Measurements from ENCODE around the gene ADGRB2.

ADGRB2 gene

GRCh38 chr1:31761883-31762282 lies 2.3 kb downstream of the ADGRB2 start:
- no peak for DNase-seq

- DNase-seq: no peak
These were observed 3.4 kb downstream of the ADGRB2 start for GRCh38 chr1:31760471-31761470.

GRCh38 chr1:31759298-31760023 lies 4.7 kb downstream of the ADGRB2 start:
- DNase-seq: no peak

- no peak for DNase-seq
These were observed 5.3 kb downstream of the ADGRB2 start for GRCh38 chr1:31758823-31759222.

DNA sequence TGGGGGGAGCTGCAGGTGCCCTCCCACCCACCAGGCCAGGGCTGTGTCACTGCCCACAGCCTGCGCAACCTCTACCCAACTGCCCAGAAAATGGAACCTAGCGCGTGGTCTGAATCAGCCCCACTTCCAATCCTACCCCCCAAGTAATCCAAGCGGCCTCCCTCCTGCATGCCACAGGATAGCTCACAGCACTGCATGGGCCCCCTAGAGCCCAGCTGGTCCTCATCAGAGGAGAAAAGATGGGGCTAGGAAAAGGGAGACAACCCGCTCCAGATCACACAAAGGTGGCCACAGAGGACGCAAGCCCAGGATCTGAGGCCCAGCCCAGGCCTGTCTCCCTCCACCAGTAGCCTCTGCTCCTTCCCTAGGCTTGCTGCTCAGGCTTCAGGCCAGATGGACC lies 6.2 kb downstream of the ADGRB2 start:
- DNase-seq: no peak

DNA sequence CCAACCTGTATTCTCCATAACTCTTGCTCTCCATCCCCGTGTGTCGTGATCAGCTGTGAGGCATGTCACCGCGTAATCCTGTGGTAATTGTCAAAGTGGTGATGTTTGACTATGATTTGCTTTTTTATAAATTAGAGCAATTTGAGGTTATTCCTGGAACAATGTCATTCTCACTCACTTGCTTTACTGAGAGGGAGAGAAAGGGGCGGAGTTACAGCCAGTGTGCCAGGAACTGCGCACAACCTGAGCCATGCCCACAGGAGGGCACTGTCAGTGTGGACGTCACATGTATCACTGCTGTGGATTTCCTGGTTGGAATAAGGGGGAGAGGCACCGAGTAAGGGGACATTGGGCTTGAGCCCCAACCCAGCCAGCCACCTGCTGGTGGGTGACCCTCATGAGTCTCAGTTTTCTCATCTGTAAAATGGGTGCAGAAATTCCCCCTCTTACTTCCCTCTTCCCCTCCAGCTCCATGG lies 6.9 kb downstream of the ADGRB2 start:
- no peak for DNase-seq

DNA sequence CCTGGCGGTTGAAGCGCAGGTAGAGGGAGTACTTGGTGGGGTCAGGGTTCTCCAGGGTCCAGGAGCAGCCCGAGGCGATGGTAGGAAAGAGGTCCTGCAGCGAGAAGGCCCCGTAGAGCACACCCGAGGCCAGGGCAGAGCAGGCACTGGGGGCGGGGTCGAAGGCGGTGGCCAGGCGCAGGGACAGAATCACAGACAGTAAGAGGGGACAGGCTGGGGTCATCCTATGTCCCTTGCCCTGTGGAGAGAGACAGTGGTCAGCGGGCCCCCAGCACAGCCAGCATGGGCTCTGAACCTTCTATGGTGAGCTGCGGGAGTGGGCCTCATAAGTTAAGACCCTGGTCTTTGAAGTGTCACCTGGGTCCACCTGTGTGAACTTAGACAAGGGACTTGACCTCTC lies 7.6 kb downstream of the ADGRB2 start:
- no peak for DNase-seq

GRCh38 chr1:31755850-31756492 lies 8.2 kb downstream of the ADGRB2 start:
- no peak for DNase-seq

GRCh38 chr1:31755197-31755611 lies 8.9 kb downstream of the ADGRB2 start:
- DNase-seq: no peak

DNA sequence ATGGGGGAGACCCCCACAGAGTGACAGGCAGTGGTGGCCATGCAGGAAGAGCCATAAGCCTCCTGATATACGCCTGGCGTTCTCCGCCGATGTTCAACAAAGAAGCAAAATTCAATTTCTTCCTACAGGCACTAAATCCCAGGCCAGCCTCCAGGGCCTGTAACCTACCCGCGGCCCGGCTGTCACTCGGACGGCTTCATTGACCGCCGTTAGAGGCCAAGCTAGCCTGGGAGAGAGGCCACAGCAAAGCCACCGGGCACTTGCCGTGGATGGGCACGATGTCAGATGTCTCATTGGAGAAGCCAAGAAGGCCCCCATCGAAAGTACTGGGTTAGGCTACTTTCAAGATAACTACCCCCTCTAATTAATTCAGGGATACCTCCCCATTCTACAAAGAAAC lies 9.7 kb downstream of the ADGRB2 start:
- no peak for DNase-seq

DNA sequence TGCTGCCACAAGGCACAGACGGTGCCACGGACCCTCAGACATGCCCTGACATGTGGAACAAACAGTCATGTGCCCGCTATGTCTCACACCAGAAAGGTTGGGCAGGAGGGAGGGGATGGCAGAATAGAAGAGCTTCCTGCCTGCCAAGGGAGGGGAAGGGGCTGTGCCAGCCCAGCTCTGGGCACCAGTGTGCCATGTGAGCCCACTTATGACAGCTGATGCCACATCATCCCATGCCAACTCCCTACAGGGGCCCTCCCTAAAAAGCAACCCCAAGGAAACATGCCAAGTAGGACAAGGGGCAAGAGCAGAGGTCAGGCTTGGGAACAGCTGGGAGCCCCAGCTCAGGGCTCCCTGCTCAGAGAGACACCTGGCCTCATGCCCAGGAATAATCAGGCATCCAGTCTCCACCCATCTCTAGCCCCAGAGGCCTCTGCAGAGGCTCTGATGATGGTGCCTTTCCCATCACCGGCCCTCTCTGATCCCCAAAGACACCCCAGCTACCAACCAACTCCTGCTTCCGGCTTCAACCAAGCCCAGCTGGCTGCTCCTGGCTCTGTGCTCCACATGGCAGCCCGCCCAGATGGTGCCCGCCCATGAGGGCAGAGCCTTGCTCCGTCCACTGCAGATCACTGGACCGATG lies 10.3 kb downstream of the ADGRB2 start:
- DNase-seq: no peak

- no peak for DNase-seq
These were observed 11.1 kb downstream of the ADGRB2 start for GRCh38 chr1:31752952-31753475.

- DNase-seq: no peak
These were observed 11.9 kb downstream of the ADGRB2 start for GRCh38 chr1:31752258-31752657.

GRCh38 chr1:31751822-31752241 lies 12.3 kb downstream of the ADGRB2 start:
- no peak for DNase-seq

DNA sequence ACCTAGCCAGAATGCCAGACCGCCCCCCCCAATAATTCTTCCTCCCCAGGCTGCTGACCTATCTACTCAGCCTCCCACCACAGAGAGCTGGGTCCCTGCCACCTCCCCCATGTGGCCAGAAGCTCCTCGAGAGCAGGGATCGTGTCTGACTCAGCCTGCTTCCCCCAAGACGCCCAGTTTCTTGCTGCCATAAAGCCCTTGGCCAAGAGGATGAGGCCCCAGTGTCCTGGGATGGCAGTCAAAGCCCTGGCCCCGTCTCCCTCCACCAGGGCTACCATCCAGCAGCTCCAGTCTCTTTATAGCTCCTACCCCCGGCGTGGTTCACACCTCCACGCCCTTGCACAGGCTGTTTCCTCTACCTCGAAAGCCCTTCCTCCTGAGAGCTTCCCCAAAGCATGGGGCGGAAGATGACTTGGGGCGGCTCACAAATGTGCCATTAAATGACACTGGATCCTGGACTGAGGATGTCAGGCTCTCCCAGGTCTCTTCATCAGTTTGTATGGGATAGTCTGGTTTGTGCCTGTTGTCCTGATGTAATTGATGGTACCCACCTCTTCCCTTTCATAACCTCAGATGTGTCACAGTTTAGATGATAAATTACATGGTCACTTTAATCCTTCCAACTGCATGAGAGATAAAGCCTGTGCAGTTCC lies 13.2 kb downstream of the ADGRB2 start:
- no peak for DNase-seq

GRCh38 chr1:31749785-31750735 lies 14.1 kb downstream of the ADGRB2 start:
- no peak for DNase-seq

- DNase-seq: no peak
These were observed 15.8 kb downstream of the ADGRB2 start for GRCh38 chr1:31748365-31748764.

GRCh38 chr1:31747304-31747703 lies 16.8 kb downstream of the ADGRB2 start:
- DNase-seq: no peak

DNA sequence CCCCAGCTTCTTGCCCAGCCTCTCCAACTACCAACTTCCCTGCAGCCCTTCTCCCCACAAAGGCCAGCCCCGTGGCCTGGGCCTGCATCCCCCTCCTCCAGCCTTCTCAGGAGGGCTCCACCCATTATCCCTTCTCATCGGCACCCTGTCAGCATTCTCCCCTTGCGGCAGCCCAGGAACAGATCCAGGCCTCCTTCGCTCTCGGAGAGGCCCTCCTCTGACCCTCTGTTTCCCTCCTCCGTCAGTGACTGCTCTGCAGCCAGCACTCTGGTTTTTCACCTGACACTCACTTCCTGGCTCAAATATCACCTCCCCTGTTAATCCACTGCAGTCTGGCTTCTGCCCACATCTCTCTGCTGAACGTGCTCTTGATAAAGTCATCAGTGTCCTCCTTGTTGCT lies 17.5 kb downstream of the ADGRB2 start:
- DNase-seq: no peak

DNA sequence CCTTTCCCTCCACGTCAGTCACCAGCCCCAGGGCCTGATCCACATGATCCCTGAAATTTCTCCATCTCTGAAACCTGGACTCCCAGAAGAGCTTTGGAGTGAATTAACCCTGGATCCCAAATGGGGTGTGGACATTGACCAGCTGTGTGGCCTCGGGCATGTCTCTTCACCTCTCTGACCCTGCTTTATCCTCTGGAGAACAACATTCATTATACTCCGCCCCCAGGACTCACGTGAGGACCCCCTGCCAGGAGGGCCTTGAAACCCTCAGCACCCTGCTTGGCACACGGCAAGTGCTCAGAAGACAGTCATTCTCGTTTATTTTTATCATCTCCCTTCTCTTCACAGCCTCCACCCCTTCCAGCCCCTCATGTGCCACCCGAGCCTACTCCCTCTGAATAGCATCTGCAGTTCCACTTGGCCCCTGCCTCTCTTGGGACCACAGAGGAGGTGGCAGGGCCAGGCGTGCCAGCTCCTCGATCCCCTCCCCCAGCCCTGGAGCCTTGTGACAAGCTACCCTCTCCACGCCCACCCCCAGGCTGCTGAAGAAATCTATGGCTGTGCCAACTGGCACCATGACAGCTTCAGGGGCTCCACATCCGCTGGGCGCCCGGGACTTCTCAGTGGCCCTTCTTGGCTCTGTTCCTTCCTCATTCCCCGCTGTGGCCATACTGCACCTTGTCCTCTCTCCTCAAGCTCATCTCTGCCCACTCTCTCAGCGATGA lies 18.0 kb downstream of the ADGRB2 start:
- no peak for DNase-seq

Data from hematopoietic multipotent progenitor cell treated with erythropoietin and hydrocortisone succinate and interleukin-3 and kit ligand, for 8 days (in vitro differentiated cells).